GM19395 (cell line): ENCODE data around the gene FXYD3.

ENCODE experiments used
- ATAC-seq: cut with Tn5 transposase; IDR thresholded peaks from one replicate; pipeline ENCODE4 v1.9.1; 2021; ENCODE audit warnings: mild to moderate bottlenecking, moderate library complexity; ENCODE audit not compliant: unreplicated experiment

Gene FXYD3

DNA sequence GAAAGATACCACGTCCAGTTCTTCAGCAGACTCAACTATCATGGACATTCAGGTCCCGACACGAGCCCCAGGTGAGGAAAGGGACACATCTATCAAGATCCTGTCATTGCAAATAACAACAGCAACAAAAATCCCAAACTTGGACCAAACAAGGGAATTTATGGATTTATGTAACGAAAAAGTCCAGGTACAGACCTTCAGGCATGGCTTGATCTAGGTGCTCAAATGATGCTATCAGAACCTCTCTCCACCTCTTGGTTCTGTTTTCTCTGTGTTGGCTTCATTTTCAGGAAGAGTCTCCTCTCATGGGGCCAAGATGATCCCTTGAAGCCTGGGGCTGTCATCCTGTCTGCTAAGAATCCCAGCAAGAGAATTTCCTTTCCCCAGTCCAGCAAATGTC lies 41.8 kb downstream of the FXYD3 start:
- no peak for ATAC-seq

DNA sequence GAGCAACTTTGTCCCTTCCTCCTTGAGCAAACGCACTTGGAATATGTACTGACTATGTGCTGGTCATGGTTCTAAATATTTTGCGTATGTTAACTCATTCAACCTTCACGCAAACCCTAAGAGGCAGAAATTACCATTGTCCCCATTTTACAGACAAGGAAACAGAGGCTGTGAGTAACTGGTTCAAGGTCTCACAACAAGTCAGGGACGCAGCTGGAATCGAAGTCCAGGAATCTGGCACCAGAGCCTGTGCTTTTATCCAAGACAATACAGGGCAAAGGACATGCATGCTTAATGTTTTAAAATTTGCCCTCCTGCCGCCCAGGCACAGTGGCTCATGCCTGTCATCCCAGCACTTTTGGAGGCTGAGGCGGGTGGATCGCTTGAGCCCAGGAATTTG lies 44.0 kb downstream of the FXYD3 start:
- no peak for ATAC-seq

DNA sequence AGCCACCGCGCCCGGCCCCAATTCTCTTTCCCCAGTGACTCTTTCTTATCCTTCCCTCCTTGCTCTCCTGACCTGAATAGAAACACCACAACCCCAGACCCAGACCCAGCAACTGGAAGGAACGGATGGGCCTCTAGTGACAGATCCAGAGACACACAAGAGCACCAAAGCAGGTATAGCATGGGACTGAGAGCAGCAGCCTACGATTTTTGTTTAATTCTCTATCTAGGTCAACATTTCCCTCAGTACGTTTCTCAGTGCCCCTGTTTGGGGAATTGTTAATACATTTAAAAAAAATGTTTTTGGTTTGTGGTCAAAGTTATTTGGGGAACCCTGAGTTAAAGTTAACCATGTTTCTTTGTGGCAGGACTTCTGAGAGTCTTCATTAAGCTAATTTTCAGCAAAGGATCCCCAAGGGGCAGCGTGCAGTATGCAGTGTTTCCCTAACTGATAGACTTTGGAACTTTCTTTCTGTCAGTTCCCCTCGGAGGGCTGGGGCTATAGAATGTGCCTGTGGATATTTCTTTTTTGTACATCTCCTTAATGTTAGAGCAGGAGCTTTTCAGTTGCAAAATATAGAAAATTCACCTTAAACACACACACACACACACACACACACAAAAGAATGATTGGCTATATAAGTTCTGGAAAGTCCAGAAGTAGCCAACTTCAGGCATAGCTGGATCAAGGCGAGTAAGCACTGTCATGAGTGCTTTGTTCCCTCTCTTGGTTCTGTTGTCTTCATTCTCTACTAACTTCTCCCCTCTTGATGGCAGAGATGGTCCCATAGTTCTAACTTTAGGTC lies 45.2 kb downstream of the FXYD3 start:
- ATAC-seq = no peak

DNA sequence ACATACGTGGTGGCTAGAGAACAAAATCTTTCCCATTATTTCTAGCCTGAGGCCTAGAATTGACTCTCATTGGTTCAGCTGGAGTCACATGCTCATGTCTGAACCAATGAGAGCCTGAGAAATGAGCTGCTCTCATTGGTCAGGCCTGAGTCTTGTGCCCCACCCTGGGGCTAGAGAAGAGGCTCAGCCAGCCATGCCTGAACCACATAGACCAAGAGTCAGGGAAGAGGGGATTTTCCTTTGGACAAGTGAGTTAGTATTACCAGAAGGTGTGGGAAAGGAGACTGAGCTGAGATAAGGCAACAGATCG lies 45.8 kb downstream of the FXYD3 start:
- no peak for ATAC-seq

DNA sequence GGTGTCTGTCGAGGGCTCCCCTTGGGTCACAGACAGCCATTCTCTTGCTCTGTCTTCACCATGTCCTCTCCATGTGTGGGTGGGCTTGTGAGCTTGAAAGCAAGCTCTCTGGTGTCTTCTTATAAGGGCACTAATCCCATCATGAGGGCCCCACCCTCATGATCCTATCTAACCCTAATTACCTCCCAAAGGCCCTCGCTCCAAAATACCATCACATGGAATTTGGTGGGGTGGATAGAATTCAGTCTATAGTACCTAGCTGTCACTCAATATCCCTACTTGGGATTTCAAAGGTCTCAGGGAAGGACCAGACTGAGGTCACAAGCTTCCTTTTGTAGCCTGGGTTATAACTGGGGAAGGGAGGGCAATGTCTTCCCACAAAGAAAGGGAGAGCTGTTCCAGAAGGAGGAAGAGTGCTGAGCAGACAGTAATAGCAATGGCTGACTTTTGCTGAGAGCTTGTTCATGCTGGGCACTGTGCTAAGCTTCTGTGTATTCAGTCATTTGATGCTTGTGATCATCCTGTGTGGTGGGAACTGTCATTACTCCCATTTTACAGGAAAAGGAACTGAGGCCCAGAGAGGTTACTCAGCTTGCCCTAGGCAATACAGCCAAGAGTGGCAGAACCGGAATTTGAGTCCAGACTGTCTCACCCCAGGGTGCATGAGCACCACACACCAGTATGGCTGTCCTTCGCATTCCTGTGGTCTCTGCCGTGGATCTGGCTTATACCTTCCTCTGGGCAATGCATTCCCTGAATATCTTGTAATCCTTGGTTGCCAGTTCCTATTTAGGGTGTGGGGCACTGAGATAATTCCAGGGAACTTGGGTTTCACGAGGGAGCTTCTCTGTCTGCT lies 47.1 kb downstream of the FXYD3 start:
- no peak for ATAC-seq

DNA sequence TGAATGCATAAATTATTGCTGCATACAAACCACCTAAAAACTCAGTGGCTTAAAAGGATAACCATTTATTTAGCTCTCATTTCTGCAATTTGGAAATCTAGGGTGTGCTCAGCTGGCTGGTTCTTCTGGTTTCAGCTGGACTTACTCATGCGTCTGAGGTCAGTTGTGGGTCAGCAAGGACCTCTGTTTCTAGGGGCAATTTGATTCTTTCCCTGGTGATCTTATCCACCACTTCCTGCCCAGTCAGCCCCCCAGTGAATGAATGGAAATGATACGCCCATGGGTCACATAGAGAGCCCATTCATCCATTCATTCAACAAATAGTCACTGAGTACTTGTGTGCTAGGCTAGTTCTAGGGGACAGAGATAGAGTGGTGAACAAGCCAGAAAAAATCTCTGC lies 48.8 kb downstream of the FXYD3 start:
- ATAC-seq = no peak

DNA sequence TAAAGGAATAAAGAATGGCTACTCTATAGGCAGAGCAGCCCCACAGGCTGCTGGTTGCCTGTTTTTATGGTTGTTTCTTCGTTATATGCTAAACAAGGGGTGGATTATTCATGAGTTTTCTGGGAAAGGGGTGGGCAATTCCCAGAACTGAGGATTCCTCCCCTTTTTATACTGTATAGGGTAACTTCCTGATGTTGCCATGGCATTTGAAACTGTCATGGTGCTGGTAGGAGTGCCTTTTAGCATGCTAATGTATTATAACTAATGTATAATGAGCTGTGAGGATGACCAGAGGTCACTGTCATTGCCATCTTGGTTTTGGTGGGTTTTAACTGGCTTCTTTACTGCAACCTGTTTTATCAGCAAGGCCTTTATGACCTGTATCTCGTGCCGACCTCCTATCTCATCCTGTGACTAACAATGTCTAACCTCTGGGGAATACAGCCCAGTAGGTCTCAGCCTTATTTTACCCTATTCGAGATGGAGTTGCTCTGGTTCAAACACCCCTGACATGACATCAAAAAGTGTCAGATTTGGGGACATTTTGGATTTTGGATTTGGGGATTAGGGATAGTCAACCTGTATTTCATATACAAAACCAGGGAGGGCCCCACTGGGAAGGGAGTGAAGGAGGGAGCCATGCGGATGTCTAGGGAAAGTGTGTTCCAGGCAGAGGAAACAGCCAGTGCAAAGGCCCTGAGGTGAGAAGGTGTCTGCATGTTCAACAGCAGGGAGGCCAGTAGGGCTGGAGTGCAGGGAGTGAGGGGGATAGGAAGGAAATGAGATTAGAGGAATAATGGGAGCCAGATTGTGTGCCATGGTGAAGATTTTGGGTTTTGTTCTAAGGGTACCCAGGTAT lies 49.8 kb downstream of the FXYD3 start:
- ATAC-seq = no peak

DNA sequence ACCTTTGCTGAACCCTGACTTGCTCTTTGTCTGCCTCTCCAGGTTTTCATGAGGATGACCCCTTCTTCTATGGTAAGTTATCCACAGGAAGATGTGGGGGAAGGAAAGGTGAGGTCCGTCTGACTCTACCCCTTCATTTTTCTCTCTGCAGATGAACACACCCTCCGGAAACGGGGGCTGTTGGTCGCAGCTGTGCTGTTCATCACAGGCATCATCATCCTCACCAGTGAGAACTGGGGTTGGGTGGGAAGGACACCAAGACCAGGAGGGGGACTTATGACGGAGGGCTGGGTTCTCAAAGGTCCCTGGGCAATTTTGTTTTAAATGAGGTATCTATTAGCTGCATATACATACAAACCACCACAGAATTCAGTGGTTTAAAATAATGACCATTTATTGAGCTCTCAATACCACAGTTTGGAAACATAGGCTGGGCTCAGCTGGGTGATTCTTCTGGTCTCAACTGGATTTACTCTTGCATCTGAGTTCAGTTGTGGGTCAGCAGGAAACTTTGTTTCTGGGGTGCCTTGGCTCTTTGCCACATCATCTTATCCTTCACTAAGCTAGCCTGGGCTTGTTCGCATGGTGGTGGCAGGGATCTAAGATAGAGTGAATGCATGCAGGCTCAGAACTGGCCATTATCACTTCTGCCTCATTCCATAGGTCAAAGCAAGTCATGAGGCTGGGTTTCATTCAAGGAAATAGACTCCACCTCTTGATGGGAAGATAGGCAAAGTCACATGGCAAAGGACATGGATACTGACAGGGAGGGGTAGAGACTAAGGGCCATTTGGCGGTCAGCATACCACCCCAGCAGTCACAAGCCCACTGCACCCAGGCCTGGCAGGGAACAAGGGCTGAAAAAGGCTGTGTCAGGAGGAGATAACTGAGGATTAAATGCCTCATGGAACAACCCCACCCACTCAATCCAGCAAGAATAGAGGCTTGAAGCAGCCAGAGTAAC lies 50.8 kb downstream of the FXYD3 start:
- ATAC-seq = no peak

DNA sequence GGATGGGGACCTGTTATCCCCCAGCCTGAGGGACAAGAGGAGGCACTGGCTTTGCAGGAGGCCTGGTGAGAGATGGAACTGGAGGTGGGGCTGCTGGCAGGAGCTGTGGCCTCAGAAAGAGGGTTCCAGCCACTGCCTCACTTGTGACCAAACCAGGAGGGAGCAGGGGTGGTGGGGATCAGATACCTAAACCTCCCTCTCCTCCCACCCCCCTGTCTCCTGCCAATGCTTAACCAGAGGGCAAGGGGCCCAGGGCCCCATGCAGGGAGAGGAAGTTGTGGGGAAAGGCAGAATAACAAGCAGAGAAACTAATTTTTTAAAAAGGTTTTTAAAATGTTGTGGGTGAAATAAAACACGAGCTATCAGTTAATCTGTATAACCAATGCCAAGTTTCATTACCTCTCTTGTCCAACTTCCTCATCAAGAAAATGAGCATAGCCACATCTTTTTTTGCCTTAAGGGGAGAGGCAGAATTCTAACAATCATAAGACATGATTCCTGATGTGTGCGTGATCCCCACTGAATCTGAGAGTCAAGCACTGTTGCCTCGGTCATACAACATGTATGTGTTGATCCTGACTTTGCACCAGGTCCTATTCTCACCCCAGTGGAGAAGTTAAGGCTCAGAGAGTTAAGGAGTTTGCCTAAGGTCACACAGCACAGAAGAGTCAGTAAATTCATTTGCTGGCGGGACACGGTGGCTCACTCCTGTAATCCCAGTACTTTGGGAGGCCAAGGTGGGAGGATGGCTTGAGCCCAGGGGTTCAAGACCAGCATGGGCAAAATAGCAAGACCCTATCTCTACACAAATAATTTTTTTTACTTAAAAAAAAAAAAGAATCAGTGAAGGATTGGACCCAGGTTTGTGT lies 51.9 kb downstream of the FXYD3 start:
- no peak for ATAC-seq

DNA sequence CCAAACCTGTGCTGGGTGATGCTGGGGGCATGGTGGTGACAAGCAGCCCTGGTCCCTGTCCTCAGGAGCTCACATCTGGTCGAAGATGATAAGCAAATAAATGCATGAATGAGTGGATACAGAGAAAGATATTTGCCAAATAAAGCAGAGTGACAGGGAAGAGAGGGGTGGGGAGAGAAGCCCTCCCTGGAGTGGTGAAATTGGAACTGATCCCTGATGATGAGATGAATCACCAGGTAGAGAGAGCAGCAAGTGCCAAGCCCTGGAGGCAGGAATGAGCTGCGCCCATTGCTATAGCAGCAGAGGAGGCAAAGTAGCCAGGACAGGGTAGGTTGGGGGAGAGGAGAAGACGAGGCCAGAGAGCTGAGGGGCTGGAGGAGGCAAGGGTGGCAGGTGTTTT lies 52.6 kb downstream of the FXYD3 start:
- ATAC-seq = no peak

DNA sequence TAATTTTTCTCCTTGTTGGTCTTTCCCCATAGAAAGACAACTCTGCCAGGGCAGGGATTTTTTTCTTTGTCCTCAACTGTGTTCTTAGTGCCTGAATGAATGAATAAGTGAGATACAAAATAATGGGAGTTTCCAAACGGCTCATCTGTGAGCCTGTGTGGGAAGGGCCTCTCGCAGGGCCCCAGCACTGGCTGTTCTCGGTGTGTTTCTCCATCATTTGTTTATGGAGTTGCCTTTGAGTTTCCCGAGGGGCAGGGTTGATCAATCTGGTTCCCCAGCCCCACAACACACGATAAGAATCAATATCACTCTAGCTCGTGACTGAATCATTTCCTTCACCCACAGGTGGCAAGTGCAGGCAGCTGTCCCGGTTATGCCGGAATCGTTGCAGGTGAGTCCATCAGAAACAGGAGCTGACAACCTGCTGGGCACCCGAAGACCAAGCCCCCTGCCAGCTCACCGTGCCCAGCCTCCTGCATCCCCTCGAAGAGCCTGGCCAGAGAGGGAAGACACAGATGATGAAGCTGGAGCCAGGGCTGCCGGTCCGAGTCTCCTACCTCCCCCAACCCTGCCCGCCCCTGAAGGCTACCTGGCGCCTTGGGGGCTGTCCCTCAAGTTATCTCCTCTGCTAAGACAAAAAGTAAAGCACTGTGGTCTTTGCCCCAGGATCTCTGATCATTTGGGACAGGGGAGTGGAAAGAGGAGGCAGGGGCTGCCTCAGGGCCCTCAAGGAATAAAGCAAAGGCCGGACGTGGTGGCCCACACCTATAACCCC lies 53.8 kb downstream of the FXYD3 start:
- ATAC-seq = no peak

DNA sequence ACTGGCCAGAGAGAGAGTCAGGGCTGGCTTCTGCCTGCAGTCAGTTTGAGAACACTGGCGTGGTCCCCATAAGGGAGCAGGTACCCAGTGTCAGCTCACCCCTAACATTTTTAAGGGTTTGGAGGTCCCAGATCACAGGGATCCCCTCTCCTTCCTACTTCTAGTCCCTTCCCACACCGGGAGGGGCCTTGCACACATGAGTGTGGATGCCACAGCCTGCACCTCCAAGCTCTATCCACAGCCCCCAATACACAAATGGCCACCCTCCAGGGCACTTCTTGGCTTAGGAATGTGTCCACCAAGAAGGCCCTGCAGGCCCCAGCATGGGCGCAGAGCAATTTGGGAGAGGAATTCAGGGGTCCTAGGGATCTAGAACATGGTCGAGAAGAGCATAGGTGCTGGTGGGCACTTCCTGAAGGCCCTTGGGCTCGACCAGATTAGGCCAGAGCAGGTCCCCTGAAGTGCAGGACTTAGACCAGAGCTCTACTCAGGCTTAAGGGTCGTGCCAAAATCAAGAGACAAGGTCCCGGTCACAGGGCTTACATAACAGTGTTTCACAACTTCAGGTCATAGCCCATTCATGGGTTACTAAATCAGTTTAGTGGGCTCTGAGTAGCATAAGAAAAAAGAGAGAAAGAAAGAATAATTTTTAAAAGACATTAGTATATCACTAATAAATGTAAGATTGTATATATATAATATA lies 54.9 kb downstream of the FXYD3 start:
- ATAC-seq = no peak

DNA sequence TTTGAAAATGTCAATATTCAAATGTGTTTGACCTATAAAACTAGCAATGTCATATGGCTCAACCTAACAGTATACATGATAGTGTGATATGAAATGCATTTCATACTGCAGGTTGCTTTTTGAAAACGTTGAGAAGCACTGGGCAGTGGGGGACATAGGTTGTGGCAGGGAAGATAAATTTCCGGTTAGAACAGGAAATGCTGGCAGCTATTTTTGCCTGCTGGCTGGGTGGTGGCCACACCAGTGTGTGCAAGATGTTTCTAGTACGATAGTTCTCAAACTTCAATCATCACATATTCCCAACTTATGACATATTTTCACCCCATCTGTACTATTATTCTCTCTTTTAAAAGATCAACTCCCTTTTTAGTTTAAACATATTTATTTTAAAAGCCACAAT lies 56.1 kb downstream of the FXYD3 start:
- no peak for ATAC-seq
